Left renal cortex interstitium (tissue), 4 donors: Measurements from ENCODE around the gene TSPYL6. TPM values are rescaled to one million over a fixed set of nuclear protein-coding genes. Genes with fewer than 3 reads are reported as not detected.
"Not testable (repeated sequence)": the region's sequence is repeated elsewhere in the genome, so short reads cannot be mapped to it uniquely, and the experiment has no call there.

Experiments used
- DNase-seq, 4 donors: peaks; one replicate each; pipeline ENCODE4 v3.0.0-alpha.2; 2013; ENCODE audit warnings: low read depth in 4 of 4, low spot score in 2 of 4, missing footprints in 1 of 4
- polyA plus RNA-seq, 4 donors: library from polyadenylated mRNA; unstranded; fragments of 120-200 nt; gene quantifications; one replicate each; pipeline ENCODE4 v1.2.1, GENCODE V29; 2013; ENCODE audit not compliant: insufficient read length in 4 of 4

Gene TSPYL6
- polyA plus RNA-seq, result under 1 TPM in 3 of 4 donors, not detected in 1; 0.04 to 0.13 (median 0.13) TPM

- no peak for DNase-seq
These were observed at the start of gene TSPYL6 for GRCh38 chr2:54256091-54256694. TSS of gene TSPYL6 (minus strand) at chr2:54256229. CDS start at chr2:54256151, 78 bp downstream.

GRCh38 chr2:54303631-54304030, 47.6 kb upstream of the TSPYL6 start:
- DNase-seq, result no peak

GRCh38 chr2:54298514-54298913, 42.5 kb upstream of the TSPYL6 start:
- no peak for DNase-seq

GRCh38 chr2:54295911-54296310, 39.9 kb upstream of the TSPYL6 start:
- peak; percentile 30 to 62 (median 50) for DNase-seq

- DNase-seq, result not testable (repeated sequence)
These were observed 38.6 kb upstream of the TSPYL6 start for GRCh38 chr2:54294665-54295064.

GRCh38 chr2:54290356-54291025, 34.5 kb upstream of the TSPYL6 start:
- DNase-seq, result no peak

GRCh38 chr2:54289917-54290316, 33.9 kb upstream of the TSPYL6 start:
- no peak for DNase-seq

- DNase-seq, result no peak
These were observed 31.5 kb upstream of the TSPYL6 start for GRCh38 chr2:54287532-54287931.

- DNase-seq, result no peak
These were observed 29.4 kb upstream of the TSPYL6 start for GRCh38 chr2:54285451-54285850.

GRCh38 chr2:54284826-54285225, 28.8 kb upstream of the TSPYL6 start:
- DNase-seq, result no peak

GRCh38 chr2:54279385-54279784, 23.4 kb upstream of the TSPYL6 start:
- DNase-seq, result no peak

GRCh38 chr2:54275541-54275940, 19.5 kb upstream of the TSPYL6 start:
- no peak for DNase-seq

GRCh38 chr2:54274781-54275242, 18.8 kb upstream of the TSPYL6 start:
- DNase-seq, result no peak

GRCh38 chr2:54271843-54272627, 16.0 kb upstream of the TSPYL6 start:
- no peak for DNase-seq

- DNase-seq, result no peak
These were observed 15.2 kb upstream of the TSPYL6 start for GRCh38 chr2:54271189-54271588.

GRCh38 chr2:54267577-54267976, 11.5 kb upstream of the TSPYL6 start:
- DNase-seq, result no peak

GRCh38 chr2:54265081-54265480, 9.1 kb upstream of the TSPYL6 start:
- not testable (repeated sequence) for DNase-seq

GRCh38 chr2:54262015-54262765, 6.2 kb upstream of the TSPYL6 start:
- DNase-seq, result no peak

- peak in 1 of 4 donors; percentile 3 for DNase-seq
These were observed 5.5 kb upstream of the TSPYL6 start for GRCh38 chr2:54261537-54261936.

GRCh38 chr2:54260241-54260595, 4.2 kb upstream of the TSPYL6 start:
- DNase-seq, result no peak
